ENCODE measurements around the gene RXFP4.
"Not testable (repeated sequence)": the region's sequence is repeated elsewhere in the genome, so short reads cannot be mapped to it uniquely, and the experiment has no call there.

The RXFP4 gene

GRCh38 chr1:155940993-155941844 is at the start of gene RXFP4:
Gene RXFP4, plus strand, starts transcription at chr1:155941638. Its CDS starts 72 bp downstream, at chr1:155941710.
- TF ChIP-seq SUZ12 (IDR thresholded peaks at IDR 0.05; ENCODE audit: extremely low read depth, insufficient read depth, insufficient read length) (no peak), ZNF274 (IDR thresholded peaks at IDR 0.05; ENCODE audit: low read depth, low read length) (no peak), YY1 (IDR thresholded peaks at IDR 0.05; ENCODE audit: insufficient read depth, insufficient read length) (no peak)
- Histone ChIP-seq H3K27me3 (ENCODE audit: insufficient read depth, insufficient read length) (no peaks in the 10 kb centered on the region), H3K9me3 (ENCODE audit: insufficient read depth, low read length) (no peaks in the 10 kb centered on the region), H3K36me3 (ENCODE audit: insufficient read depth, insufficient read length, low read length) (peaks cover 4% of the 10 kb centered on the region), H3K9ac (ENCODE audit: insufficient read length, low read depth) (no peak within 1 kb of the TSS), H3K4me1 (ENCODE audit: insufficient read depth, insufficient read length) (peaks cover 24% of the 10 kb centered on the region), H3K4me3 (ENCODE audit: insufficient read length, low read depth) (no peak within 1 kb of the TSS)
- DNase-seq (ENCODE audit: low read depth, low spot score), result no peak

GRCh38 chr1:155892796-155893195 is 48.6 kb upstream of the RXFP4 start:
- TF ChIP-seq SUZ12 (IDR thresholded peaks at IDR 0.05; ENCODE audit: extremely low read depth, insufficient read depth, insufficient read length) (no peak), YY1 (IDR thresholded peaks at IDR 0.05; ENCODE audit: insufficient read depth, insufficient read length) (no peak), ZNF274 (IDR thresholded peaks at IDR 0.05; ENCODE audit: low read depth, low read length) (no peak)
- H3K9ac ChIP-seq (ENCODE audit: insufficient read length, low read depth), result no peak overlapping the region
- H3K4me3 ChIP-seq (ENCODE audit: insufficient read length, low read depth), result no peak overlapping the region

GRCh38 chr1:155893389-155894142 is 47.9 kb upstream of the RXFP4 start:
- no peak for TF ChIP-seq YY1 (IDR thresholded peaks at IDR 0.05; ENCODE audit: insufficient read depth, insufficient read length)
- no peak for TF ChIP-seq SUZ12 (IDR thresholded peaks at IDR 0.05; ENCODE audit: extremely low read depth, insufficient read depth, insufficient read length)
- TF ChIP-seq ZNF274 (IDR thresholded peaks at IDR 0.05; ENCODE audit: low read depth, low read length), result no peak
- DNase-seq (ENCODE audit: low read depth, low spot score), result no peak

More at GRCh38 chr1:155892796-155893195, 48.6 kb upstream of the RXFP4 start:
- H3K27me3 ChIP-seq (ENCODE audit: insufficient read depth, insufficient read length), result no peaks in the 10 kb centered on the region
- H3K9me3 ChIP-seq (ENCODE audit: insufficient read depth, low read length), result no peaks in the 10 kb centered on the region
- DNase-seq (ENCODE audit: low read depth, low spot score), result no peak
- no peaks in the 10 kb centered on the region for H3K4me1 ChIP-seq (ENCODE audit: insufficient read depth, insufficient read length)
- H3K36me3 ChIP-seq (ENCODE audit: insufficient read depth, insufficient read length, low read length), result peaks cover 16% of the 10 kb centered on the region

GRCh38 chr1:155895617-155896016 is 45.8 kb upstream of the RXFP4 start:
- H3K36me3 ChIP-seq (ENCODE audit: insufficient read depth, insufficient read length, low read length), result peaks cover 41% of the 10 kb centered on the region
- not testable (repeated sequence) for H3K4me3 ChIP-seq (ENCODE audit: insufficient read length, low read depth); H3K9me3 ChIP-seq (ENCODE audit: insufficient read depth, low read length); DNase-seq (ENCODE audit: low read depth, low spot score); H3K4me1 ChIP-seq (ENCODE audit: insufficient read depth, insufficient read length); H3K27me3 ChIP-seq (ENCODE audit: insufficient read depth, insufficient read length); H3K9ac ChIP-seq (ENCODE audit: insufficient read length, low read depth)

More at GRCh38 chr1:155893389-155894142, 47.9 kb upstream of the RXFP4 start:
- Histone ChIP-seq H3K4me3 (ENCODE audit: insufficient read length, low read depth) (no peak overlapping the region), H3K36me3 (ENCODE audit: insufficient read depth, insufficient read length, low read length) (peaks cover 21% of the 10 kb centered on the region), H3K9ac (ENCODE audit: insufficient read length, low read depth) (no peak overlapping the region), H3K9me3 (ENCODE audit: insufficient read depth, low read length) (no peaks in the 10 kb centered on the region), H3K4me1 (ENCODE audit: insufficient read depth, insufficient read length) (no peaks in the 10 kb centered on the region), H3K27me3 (ENCODE audit: insufficient read depth, insufficient read length) (no peaks in the 10 kb centered on the region)

- H3K9me3 ChIP-seq (ENCODE audit: insufficient read depth, low read length); H3K9ac ChIP-seq (ENCODE audit: insufficient read length, low read depth); H3K4me3 ChIP-seq (ENCODE audit: insufficient read length, low read depth); H3K4me1 ChIP-seq (ENCODE audit: insufficient read depth, insufficient read length); DNase-seq (ENCODE audit: low read depth, low spot score); H3K27me3 ChIP-seq (ENCODE audit: insufficient read depth, insufficient read length): not testable (repeated sequence)
- peaks cover 50% of the 10 kb centered on the region for H3K36me3 ChIP-seq (ENCODE audit: insufficient read depth, insufficient read length, low read length)
Measured at GRCh38 chr1:155896476-155896875, 45.0 kb upstream of the RXFP4 start.

- Histone ChIP-seq H3K4me3 (ENCODE audit: insufficient read length, low read depth) (no peak overlapping the region), H3K36me3 (ENCODE audit: insufficient read depth, insufficient read length, low read length) (peaks cover 57% of the 10 kb centered on the region), H3K9ac (ENCODE audit: insufficient read length, low read depth) (no peak overlapping the region), H3K4me1 (ENCODE audit: insufficient read depth, insufficient read length) (no peaks in the 10 kb centered on the region), H3K27me3 (ENCODE audit: insufficient read depth, insufficient read length) (no peaks in the 10 kb centered on the region), H3K9me3 (ENCODE audit: insufficient read depth, low read length) (no peaks in the 10 kb centered on the region)
- TF ChIP-seq SUZ12 (IDR thresholded peaks at IDR 0.05; ENCODE audit: extremely low read depth, insufficient read depth, insufficient read length) (no peak), YY1 (IDR thresholded peaks at IDR 0.05; ENCODE audit: insufficient read depth, insufficient read length) (no peak)
- no peak for DNase-seq (ENCODE audit: low read depth, low spot score)
Measured at GRCh38 chr1:155897746-155898145, 43.7 kb upstream of the RXFP4 start.

- Histone ChIP-seq H3K4me3 (ENCODE audit: insufficient read length, low read depth) (no peak overlapping the region), H3K27me3 (ENCODE audit: insufficient read depth, insufficient read length) (no peaks in the 10 kb centered on the region), H3K4me1 (ENCODE audit: insufficient read depth, insufficient read length) (no peaks in the 10 kb centered on the region), H3K9me3 (ENCODE audit: insufficient read depth, low read length) (no peaks in the 10 kb centered on the region), H3K9ac (ENCODE audit: insufficient read length, low read depth) (no peak overlapping the region), H3K36me3 (ENCODE audit: insufficient read depth, insufficient read length, low read length) (peaks cover 63% of the 10 kb centered on the region)
- TF ChIP-seq YY1 (IDR thresholded peaks at IDR 0.05; ENCODE audit: insufficient read depth, insufficient read length), result no peak
- TF ChIP-seq ZNF274 (IDR thresholded peaks at IDR 0.05; ENCODE audit: low read depth, low read length), result no peak
- TF ChIP-seq SUZ12 (IDR thresholded peaks at IDR 0.05; ENCODE audit: extremely low read depth, insufficient read depth, insufficient read length), result no peak
- DNase-seq (ENCODE audit: low read depth, low spot score), result no peak
Measured at GRCh38 chr1:155898888-155899287, 42.5 kb upstream of the RXFP4 start.

All from NT2/D1 (cell line).